CMK (cell line): ENCODE results near the gene RNF113B.

Experiments
- DNase-seq: peaks from one replicate; pipeline ENCODE4 v3.0.0-alpha.2; 2010; ENCODE audit warnings: low read depth

The RNF113B gene

GRCh38 chr13:98141091-98141490, 36.0 kb downstream of the RNF113B start:
- DNase-seq: no peak

GRCh38 chr13:98134901-98135300, 42.2 kb downstream of the RNF113B start:
- DNase-seq: no peak

GRCh38 chr13:98133946-98134345, 43.1 kb downstream of the RNF113B start:
- no peak for DNase-seq

- DNase-seq: no peak
These were observed 47.9 kb downstream of the RNF113B start for GRCh38 chr13:98129059-98129746.
